IPS-18c (cell line): Measurements from ENCODE around the gene PRKAB1.

Experiments used
- H3K4me3 ChIP-seq: 2 replicates; pipeline ENCODE4 v1.7.0; 2013; ENCODE audit warnings: low read depth, mild to moderate bottlenecking, low read length, moderate library complexity; ENCODE audit not compliant: insufficient read depth
- H3K9me3 ChIP-seq: one replicate; pipeline ENCODE4 v1.6.1; 2013; ENCODE audit warnings: mild to moderate bottlenecking, low read length, moderate library complexity; ENCODE audit not compliant: control insufficient read depth, insufficient read depth

The PRKAB1 gene

DNA sequence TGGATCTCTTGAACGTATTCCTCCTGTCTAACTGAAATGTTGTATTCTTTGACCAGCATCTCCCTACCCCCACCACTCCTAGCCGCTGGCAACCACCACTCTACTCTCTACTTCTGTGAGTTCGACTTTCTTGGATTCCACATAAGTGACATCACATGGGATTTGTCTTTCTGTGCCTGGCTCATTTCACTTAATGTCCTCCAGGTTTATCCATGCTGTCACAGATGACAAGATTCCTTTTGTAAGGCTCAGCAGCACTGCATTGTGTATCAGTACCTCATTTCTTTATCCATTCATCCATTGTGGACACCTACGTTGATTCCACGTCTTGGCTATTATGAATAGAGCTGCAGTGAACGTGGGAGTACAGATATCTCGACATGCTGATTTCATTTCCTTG is 10.5 kb downstream of the PRKAB1 start:
- no peak overlapping the region for H3K4me3 ChIP-seq

GRCh38 chr12:119679081-119679480 is 11.1 kb downstream of the PRKAB1 start:
- Histone ChIP-seq H3K9me3 (no peaks in the 10 kb centered on the region), H3K4me3 (no peak overlapping the region)

More for the DNA sequence above, 10.5 kb downstream of the PRKAB1 start:
- H3K9me3 ChIP-seq, result no peaks in the 10 kb centered on the region

DNA sequence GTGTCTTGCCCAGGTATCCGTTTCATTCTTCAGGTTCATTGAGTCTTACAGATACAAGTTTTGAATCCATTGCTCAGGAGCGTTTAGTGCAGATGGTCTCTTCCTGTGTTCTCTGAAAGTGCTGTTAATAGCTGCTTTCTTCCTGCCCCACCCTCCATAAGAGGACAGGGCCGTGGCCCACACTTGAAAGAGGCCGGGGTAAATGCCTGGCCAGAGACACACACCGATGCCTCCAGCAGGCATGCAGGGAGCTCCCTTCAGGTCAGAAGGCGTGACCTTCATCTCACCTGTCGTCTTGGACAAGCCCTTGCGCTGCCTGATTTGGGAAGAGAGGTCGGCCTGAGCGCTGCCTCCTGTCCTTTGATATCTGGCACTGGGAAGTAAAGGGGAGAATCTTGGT is 11.6 kb downstream of the PRKAB1 start:
- Histone ChIP-seq H3K4me3 (no peak overlapping the region), H3K9me3 (no peaks in the 10 kb centered on the region)

DNA sequence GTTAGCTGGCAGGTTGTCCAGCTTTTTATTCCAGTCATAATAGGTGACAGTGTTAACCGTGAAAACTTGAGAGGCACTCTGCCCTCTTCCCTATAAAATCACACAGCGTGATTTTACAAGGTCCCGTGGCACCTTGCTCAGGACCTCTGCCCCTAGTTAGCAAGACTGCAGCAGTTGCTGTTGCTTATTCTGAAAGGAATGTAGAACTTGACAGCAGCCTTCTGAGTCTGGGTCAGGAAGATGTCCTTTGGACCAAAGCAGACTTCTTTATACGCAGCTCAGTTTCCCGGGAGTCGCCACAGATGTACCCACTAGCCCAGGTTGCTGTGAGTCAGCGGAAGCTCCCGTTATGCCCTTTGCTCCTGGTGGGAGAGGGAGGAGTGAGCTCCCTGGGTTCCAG is 13.2 kb downstream of the PRKAB1 start:
- Histone ChIP-seq H3K4me3 (no peak overlapping the region), H3K9me3 (no peaks in the 10 kb centered on the region)

DNA sequence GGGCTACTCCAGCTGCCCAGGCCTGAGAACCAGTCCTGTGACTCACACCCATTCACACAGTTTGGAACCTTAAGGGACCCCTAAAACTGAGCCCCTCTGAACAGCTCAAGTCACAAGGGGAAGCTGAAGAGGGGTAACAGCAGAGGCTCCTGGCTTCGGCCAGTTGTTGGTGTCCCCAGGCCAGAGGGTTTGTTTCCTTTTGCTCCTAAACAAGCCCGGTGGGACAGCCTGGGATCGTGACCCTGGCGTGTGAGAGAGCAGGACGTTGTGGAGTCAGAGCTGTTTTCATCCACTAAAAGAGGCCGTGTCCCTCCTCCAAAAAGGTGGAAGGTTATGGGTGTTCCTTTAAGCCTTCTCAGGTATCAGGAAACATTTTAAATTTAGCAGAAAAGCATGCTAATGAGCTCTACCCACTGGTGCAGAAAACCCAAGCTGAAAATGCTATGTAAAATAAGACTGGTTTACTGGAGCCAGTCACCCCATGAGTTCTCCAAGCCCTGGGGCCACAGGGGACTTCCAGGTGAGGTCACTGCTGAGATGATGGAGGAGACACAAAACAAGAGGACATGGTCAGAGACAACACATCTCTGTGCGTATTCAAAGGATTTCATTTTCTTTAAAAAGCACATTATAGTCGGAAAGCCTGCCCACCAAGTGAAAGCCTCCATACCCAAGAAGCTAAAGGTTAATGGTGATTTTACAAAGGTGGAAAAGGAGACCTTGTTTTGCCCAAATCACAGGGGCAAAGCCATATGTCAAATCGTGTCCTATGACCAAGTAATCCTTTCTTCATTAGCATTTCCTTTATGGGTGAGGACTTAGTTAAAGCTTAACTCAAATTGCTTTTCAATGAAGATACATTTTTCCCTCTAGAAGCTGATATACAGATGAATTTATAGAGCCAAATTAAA is 14.1 kb downstream of the PRKAB1 start:
- no peaks in the 10 kb centered on the region for H3K9me3 ChIP-seq
- H3K4me3 ChIP-seq, result no peak overlapping the region

DNA sequence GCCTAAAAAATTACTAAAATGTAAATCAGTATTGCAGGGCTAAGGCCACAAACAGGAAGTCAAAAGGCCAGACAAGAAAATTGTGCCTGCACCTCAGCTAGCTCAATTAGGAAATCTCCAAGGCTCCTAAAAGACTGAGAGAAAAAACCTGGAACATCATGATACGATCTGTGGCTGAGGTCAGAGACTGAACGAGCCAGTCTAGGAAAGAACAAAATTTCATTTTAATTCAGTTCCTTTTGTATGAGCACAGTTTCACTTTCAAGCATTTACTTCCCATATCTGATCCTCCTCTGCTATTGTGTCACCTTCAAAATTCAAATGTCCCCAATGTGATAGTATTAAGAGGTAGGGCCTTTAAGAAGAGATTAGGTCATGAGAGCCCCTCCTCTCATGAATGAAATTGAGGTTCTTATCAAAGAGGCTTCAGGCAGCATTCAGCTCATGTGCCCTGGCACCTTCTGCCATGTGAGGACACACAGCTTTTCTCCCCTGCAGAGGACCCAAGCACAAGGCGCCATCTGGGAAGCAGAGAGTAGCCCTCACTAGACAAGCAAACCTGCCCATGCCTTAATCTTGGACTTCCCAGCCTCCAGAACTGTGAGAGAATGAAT is 14.8 kb downstream of the PRKAB1 start:
- no peaks in the 10 kb centered on the region for H3K9me3 ChIP-seq
- no peak overlapping the region for H3K4me3 ChIP-seq

GRCh38 chr12:119683413-119683812 is 15.5 kb downstream of the PRKAB1 start:
- Histone ChIP-seq H3K4me3 (no peak overlapping the region), H3K9me3 (no peaks in the 10 kb centered on the region)

- Histone ChIP-seq H3K9me3 (no peaks in the 10 kb centered on the region), H3K4me3 (no peak overlapping the region)
Observed at GRCh38 chr12:119683816-119684215, 15.9 kb downstream of the PRKAB1 start.

GRCh38 chr12:119684711-119685369 is 16.9 kb downstream of the PRKAB1 start:
- Histone ChIP-seq H3K9me3 (no peaks in the 10 kb centered on the region), H3K4me3 (no peak overlapping the region)

- H3K9me3 ChIP-seq, result no peaks in the 10 kb centered on the region
- H3K4me3 ChIP-seq, result no peak overlapping the region
Observed at GRCh38 chr12:119685375-119685774, 17.4 kb downstream of the PRKAB1 start.

DNA sequence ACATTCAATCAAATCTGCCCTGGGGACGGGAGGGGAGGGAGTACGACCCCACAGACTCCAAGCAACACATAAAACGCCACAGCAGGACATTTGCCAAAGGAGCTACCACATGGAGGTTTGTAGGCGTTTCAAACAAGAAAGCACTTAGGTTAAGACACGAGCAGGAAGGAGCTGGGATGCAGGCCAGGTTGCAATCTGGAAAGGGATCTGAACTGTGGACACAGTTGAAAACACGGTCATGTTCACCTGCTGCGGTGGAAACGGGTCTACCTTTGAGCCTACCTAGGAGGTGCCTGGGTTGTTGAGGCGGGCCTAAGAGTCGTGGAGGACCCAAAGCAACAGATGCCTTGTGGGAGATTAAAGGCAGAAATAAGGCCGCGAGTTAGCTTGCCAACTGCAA is 18.4 kb downstream of the PRKAB1 start:
- no peak overlapping the region for H3K4me3 ChIP-seq
- H3K9me3 ChIP-seq, result no peaks in the 10 kb centered on the region

GRCh38 chr12:119686776-119687175 is 18.8 kb downstream of the PRKAB1 start:
- Histone ChIP-seq H3K9me3 (no peaks in the 10 kb centered on the region), H3K4me3 (no peak overlapping the region)

DNA sequence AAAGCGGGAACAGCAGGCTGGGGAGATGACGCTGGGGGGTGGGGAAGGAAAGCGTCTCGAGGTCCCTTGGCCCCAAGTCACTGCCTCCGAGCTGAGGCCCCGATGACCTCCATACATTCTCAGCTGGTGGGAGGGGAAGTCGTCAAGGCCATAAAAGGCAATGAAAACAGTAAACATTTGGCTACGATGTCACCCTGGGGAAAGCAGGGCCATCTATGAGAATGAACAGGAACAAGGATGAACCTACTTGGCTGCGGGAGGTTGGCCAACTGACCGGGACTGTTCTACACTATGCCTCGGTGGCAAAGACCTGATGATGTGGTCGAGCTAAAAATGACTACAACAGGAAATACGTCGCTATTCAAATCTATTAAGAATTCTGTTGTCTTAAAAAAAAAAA is 19.5 kb downstream of the PRKAB1 start:
- no peak overlapping the region for H3K4me3 ChIP-seq
- no peaks in the 10 kb centered on the region for H3K9me3 ChIP-seq

GRCh38 chr12:119687879-119688278 is 19.9 kb downstream of the PRKAB1 start:
- Histone ChIP-seq H3K4me3 (no peak overlapping the region), H3K9me3 (no peaks in the 10 kb centered on the region)

- Histone ChIP-seq H3K9me3 (no peaks in the 10 kb centered on the region), H3K4me3 (no peak overlapping the region)
Observed at GRCh38 chr12:119689935-119690500, 22.1 kb downstream of the PRKAB1 start.

DNA sequence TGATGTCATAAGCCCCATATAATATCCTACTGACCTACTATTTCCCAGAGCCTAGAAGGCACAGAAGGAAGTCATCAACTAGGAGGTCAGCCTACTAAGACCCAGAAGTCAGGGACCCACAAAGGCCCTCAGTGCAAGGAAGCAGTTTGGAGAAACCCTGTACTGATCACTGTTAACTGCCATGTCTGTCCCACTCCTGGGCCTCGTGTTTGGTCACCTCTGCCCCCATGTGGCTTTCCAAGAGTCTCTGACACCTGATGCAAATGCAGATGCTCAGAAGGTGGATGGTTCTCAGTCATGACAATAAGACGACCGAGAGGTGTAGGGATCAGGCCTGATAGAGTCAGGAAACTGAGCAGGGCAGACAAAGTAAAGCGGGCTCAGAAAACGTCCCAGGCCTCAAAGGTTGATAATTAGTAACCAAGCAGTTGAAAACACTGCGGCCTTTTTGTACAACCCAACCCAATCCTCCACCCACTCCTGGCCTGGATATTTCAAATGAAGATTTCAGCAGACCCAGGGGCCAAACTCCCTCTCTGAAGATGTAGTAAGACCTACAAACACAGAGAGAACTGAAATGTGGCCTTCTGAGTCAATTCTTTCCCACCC is 23.4 kb downstream of the PRKAB1 start:
- H3K4me3 ChIP-seq, result no peak overlapping the region

DNA sequence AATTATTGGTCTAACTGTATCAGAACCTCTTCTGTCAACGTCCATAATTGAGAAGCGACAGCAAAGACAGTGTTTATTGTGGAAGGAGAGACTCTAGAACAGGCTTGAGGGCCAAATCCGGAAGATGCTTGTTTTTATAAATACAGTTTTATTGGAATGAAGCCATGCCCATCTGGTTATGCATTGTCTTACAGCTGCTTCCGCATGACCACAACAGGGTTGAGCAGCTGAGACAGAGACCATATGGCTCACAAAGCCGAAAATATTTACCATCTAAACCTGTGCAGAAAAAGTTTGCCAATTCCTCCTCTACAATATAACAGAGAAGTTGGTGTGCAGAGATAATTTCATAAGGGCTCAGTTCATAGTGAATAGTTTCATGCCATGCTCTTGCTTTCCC is 24.5 kb downstream of the PRKAB1 start:
- Histone ChIP-seq H3K9me3 (no peaks in the 10 kb centered on the region), H3K4me3 (no peak overlapping the region)

More for the DNA sequence above, 23.4 kb downstream of the PRKAB1 start:
- no peaks in the 10 kb centered on the region for H3K9me3 ChIP-seq
